ENCODE results near the gene METTL22.

DNA sequence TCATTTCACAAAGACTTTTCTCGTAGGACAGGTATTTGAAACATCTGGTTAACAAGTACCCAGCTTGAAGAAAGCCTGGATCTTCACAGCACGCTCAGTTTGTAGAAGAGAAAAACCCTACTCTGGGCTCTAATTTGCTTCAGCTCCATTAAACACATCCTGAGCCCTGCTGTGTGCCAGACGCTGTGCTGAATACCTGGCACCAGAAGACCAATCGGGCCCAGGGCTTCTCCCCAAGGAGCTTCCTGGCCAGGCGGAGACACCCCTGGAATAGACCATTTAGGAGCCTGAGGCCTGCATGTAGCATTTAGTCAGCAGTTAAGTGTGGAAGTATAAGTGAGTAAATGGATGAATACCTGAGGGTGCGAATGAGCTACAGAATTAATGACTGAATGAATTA lies 44.0 kb downstream of the METTL22 start:
- TF ChIP-seq, protein P1, sequence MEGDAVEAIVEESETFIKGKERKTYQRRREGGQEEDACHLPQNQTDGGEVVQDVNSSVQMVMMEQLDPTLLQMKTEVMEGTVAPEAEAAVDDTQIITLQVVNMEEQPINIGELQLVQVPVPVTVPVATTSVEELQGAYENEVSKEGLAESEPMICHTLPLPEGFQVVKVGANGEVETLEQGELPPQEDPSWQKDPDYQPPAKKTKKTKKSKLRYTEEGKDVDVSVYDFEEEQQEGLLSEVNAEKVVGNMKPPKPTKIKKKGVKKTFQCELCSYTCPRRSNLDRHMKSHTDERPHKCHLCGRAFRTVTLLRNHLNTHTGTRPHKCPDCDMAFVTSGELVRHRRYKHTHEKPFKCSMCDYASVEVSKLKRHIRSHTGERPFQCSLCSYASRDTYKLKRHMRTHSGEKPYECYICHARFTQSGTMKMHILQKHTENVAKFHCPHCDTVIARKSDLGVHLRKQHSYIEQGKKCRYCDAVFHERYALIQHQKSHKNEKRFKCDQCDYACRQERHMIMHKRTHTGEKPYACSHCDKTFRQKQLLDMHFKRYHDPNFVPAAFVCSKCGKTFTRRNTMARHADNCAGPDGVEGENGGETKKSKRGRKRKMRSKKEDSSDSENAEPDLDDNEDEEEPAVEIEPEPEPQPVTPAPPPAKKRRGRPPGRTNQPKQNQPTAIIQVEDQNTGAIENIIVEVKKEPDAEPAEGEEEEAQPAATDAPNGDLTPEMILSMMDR (IDR thresholded peaks at IDR 0.05; ENCODE audit: borderline replicate concordance, extremely low read depth, low read length, poor library complexity, severe bottlenecking): no peak
- TF ChIP-seq EZH2 (IDR thresholded peaks at IDR 0.05; ENCODE audit: borderline replicate concordance, low read depth, low read length, severe bottlenecking): no peak

All from DND-41 (cell line).